HG03521 (cell line): Measurements from ENCODE around the gene GTF2H2C.
"Not testable (repeated sequence)": the region's sequence is repeated elsewhere in the genome, so short reads cannot be mapped to it uniquely, and the experiment has no call there.

Experiments
- ATAC-seq: cut with Tn5 transposase; IDR thresholded peaks from one replicate; pipeline ENCODE4 v1.9.1; 2021; ENCODE audit warnings: mild to moderate bottlenecking, moderate library complexity; ENCODE audit not compliant: unreplicated experiment

The GTF2H2C gene

DNA sequence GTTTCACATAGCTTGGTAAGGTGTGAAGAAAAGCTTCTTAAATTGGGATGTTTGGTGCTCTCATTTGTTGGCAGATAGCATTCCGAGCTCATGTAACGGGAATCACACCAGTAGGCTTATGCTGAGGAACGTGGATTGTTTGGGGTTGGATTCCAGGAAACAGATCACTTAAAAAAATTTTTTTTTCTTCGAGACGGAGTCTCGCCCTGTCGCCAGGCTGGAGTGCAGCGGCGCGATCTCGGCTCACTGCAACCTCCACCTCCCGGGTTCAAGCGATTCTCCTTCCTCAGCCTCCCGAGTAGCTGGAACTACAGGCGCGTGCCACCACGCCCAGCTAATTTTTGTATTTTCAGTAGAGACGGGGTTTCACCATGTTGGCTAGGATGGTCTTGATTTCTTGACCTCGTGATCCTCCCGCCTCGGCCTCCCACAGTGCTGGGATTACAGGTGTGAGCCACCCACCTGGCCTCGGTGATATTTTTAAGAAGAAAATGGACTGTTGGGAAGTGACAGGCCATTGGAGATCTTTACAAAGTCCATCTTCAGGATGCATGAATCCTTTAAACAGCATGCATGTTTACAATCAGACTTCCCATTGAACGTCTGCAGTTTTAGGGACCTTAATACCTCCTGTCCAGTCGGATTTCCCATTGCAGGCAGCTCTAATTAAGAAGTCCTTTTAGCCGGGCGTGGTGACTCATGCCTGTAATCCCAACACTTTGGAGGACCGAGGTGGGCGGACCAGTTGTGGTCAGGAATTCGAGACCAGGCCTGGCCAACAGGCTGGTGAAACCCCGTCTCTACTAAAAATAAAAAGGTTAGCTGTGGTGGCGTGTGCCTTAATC is 818 bp downstream of the GTF2H2C start:
- not testable (repeated sequence) for ATAC-seq

DNA sequence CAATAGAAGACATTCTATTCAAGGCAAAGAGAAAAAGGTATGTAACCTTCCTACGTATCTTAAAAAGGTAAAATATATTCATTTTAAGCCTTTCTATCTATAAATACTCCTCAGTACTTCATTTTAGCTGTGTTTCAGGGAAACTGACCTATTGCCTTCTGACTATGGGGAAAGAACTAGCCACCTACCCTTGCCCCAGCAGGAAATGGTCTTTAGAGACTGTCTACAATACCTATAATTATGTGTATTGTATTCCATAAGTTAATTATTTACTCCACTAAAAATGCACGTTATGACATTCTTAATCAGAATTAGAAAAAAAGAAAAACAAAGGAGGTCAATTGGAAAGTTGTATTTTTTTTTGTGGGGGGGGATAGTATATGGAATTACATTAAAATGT is 6.2 kb downstream of the GTF2H2C start:
- not testable (repeated sequence) for ATAC-seq

DNA sequence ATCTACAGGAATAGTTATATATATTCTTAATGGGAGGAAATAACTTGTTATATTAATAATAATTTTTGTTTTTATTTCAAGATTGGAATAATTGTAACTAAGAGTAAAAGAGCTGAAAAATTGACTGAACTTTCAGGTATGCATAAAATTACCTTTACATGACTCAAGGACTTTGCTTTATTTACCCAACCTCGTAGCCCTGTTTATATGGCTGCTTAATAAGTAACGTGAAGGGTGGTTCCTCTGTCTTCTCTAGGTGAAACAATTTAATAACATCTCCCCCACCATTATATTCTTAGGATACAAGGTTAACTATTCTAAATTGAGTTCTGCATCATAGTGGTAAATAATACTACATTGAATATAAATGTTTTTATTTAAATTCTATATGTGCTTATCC is 8.1 kb downstream of the GTF2H2C start:
- not testable (repeated sequence) for ATAC-seq

DNA sequence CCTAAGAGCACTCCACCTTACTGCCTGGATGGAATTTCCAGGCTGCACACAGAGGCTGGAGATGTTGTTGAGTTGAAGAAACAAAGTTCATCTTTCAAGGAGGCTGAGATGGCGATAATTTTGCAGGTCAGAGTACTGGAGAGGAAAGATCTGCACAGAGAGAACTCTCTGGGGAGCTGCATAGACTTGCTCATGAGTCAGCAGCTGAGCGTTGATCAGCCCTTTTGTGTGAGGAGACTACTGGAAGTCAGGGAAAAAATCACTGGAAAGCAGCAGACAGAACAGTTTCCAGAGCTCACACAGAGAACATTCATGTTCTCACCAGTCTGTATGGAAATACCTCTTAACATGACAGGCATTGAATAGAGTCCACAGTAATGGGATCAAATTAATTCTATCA is 23.4 kb downstream of the GTF2H2C start:
- not testable (repeated sequence) for ATAC-seq

DNA sequence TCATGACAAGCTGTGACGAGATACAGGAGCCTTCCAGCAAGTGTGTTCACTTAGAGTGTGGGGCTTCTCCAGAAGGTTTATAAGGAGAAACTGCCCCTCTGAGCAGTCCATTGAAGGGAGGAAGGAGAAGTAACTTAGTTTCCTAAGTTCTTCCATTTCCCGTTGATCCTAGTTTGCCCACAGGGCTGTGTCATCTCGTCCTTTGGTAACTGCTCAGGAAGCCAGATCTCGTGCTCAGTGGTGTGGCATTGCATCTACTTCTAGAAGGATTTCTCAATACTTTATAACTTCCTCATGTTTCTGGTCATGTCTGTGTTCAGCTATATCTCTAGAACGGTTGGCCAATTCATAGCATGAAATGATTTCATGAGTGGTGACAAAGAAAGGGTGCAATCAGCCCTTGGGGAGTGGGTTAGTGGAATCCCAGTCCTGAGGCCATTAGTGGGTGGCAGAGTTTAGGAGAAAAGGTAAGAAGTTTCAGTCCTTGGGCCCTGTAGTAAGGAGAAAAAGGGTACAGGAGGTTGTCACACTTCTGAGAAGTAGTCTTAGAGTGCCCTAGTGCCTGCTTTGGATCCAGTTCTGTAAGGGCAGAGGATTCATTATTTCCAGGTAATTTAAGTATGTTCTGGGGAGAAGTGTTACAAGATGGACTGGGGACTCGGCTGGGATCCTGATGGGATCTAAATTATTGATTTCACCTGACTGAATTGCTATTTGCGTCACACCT is 36.3 kb downstream of the GTF2H2C start:
- not testable (repeated sequence) for ATAC-seq

DNA sequence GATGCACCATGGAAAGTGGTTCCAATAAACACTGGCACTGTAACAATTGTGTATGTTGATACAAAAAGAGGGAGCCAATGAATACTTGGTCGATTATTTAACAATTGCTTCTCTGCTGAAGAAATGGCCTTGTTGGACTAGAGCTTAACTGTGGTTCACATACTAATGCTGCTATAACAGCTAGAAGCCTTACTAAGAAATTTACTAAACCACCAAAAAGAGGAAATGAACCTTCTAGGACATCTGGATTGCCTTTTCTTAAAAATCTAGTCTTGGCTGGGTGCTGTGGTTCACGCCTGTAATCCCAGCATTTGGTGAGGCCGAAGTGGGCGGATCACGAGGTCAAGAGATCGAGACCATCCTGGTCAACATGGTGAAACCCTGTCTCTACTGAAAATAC is 42.0 kb downstream of the GTF2H2C start:
- ATAC-seq = not testable (repeated sequence)

DNA sequence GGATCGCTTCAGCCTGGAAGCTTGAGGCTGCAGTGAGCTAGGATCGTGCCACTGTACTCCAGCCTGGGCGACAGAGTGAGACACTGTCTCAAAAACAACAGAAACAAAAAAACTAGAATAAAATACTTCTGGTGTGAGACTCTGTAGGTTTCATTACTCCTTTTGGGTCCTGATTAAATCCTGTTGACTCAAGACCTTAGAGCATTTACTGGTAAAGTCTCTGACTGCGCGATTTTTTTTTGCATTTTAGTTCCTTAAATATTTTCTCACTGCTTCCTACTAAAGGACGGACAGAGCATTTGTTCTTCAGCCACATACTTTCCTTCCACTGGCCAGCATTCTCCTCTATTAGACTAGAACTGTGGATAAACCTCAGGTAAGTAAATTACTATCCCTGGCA is 46.8 kb downstream of the GTF2H2C start:
- ATAC-seq = not testable (repeated sequence)

DNA sequence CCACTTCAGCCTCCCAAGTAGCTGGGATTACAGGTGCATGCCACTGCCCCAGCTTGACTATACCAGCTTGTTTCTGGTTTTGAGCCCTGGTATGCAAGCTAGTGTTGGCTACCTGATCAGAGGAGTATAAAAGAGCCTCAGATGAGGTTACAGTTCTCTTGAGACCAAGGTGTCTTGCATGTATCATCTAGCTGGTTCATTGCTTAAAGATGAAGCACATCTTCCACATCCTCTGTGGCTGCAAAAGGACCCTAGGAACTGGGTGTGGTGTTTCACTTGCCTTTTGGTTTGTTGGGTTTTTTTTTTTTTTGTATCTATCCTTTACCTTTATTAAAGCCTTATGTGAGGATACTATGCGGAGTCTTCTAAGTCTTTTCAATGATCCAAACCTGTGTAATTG is 47.8 kb downstream of the GTF2H2C start:
- ATAC-seq = not testable (repeated sequence)

DNA sequence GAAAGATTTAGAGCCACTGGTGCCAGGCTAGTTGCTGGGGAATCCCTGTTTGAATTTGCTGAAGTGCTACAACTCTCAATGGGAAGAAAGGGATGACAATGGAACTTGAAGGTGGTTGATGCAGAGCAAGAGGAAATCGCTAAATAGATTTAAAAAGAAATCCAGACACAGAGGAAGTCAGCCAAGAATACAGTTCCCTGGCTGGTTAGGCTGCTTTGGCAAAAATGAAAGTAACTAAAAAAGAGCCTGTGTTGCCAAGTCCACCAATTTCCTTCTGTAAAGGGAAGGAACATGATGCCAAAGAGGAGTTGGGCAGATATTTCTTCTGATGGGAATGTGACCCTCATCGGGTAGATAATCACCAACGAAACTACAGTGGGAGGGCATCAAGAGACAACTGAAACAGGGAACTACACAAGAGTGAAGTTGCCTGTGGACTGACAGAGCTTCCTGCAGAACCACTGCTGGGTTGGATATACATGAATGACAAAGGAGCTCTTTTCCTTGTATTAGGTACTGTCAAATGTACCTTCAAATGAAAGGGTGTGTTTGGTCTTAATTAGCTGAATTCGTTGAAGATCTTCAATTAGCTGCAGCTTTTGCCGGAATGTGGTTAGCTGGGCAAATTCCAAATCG is 49.0 kb downstream of the GTF2H2C start:
- not testable (repeated sequence) for ATAC-seq

DNA sequence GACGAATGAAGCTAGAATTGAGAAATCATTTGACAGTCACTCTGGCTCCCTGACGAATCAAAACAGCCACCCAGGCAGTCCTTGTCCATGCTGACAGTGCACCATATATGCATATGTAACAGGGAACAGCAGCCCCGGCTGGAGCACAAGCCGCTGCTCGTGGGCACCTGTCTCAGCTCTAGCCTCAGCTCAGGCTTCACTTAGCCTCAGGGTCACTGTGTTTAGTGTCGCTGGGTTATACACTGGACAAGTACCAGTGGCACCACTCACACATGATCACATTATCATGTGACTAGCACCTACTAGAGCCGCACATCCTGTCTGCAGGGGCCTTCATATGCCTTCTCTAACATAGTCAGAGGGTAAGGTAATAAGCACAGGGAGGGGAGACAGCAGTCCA is 54.9 kb downstream of the GTF2H2C start:
- not testable (repeated sequence) for ATAC-seq

DNA sequence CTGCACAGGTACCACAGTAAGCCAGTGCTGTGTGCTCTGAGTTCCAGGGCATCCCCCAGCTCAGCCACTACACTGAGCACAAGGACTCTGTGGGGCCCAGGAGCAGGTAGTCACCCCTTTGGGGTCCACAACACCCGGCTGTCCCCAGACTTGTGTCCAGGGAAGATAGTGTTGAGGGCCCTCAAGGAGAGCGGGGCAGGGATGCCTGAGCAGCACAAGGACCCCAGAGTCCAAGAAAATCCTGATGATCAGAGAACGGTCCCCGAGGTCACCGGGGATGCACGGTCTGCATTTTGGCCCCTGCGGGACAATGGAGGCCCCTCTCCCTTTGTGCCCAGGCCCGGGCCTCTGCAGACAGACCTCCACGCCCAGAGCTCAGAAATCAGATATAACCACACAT is 71.9 kb downstream of the GTF2H2C start:
- ATAC-seq = not testable (repeated sequence)
